HEK293T (cell line): Measurements from ENCODE around the gene RPS13.

Experiments
- BHLHE40 ChIP-seq: fragments of 450-650 bp; IDR thresholded peaks from 2 replicates; pipeline ENCODE4 v1.6.1; 2016; ENCODE audit warnings: mild to moderate bottlenecking, moderate library complexity, borderline replicate concordance
- ELF4 ChIP-seq: fragments of 450-650 bp; IDR thresholded peaks from 2 replicates; pipeline ENCODE4 v1.6.1; 2017; ENCODE audit warnings: antibody characterized with exemption
- FOXA1 ChIP-seq: fragments of 450-650 bp; IDR thresholded peaks from 2 replicates; pipeline ENCODE4 v1.6.1; 2016; ENCODE audit warnings: mild to moderate bottlenecking
- FOXK2 ChIP-seq: fragments of 450-650 bp; IDR thresholded peaks from 2 replicates; pipeline ENCODE4 v1.6.1; 2016; ENCODE audit warnings: mild to moderate bottlenecking
- FOXM1 ChIP-seq: fragments of 450-650 bp; IDR thresholded peaks from 2 replicates; pipeline ENCODE4 v1.6.1; 2017; ENCODE audit warnings: mild to moderate bottlenecking, borderline replicate concordance
- HDGF ChIP-seq: fragments of 450-650 bp; IDR thresholded peaks from 2 replicates; pipeline ENCODE4 v1.6.1; 2017; ENCODE audit warnings: antibody characterized with exemption, borderline replicate concordance
- L3MBTL2 ChIP-seq: fragments of 450-650 bp; conservative IDR thresholded peaks from 2 replicates; pipeline ENCODE4 v1.6.1; 2016; ENCODE audit warnings: mild to moderate bottlenecking
- LEF1 ChIP-seq: fragments of 450-650 bp; IDR thresholded peaks from 2 replicates; pipeline ENCODE4 v1.6.1; 2017; ENCODE audit warnings: mild to moderate bottlenecking, borderline replicate concordance
- NFRKB ChIP-seq: fragments of 450-650 bp; IDR thresholded peaks from 2 replicates; pipeline ENCODE4 v1.6.1; 2016; ENCODE audit warnings: mild to moderate bottlenecking, moderate library complexity
- PKNOX1 ChIP-seq: fragments of 450-650 bp; IDR thresholded peaks from 2 replicates; pipeline ENCODE4 v1.6.1; 2016
- SP1 ChIP-seq: fragments of 450-650 bp; IDR thresholded peaks from 2 replicates; pipeline ENCODE4 v1.6.1; 2017
- SUZ12 ChIP-seq: fragments of 450-650 bp; IDR thresholded peaks from 2 replicates; pipeline ENCODE4 v1.6.1; 2016; ENCODE audit warnings: mild to moderate bottlenecking
- TARDBP ChIP-seq: fragments of 450-650 bp; IDR thresholded peaks from 2 replicates; pipeline ENCODE4 v1.6.1; 2016
- ZNF384 ChIP-seq: fragments of 450-650 bp; IDR thresholded peaks from 2 replicates; pipeline ENCODE4 v1.6.1; 2016

- TF ChIP-seq SP1 = no peak
- no peak for TF ChIP-seq FOXK2
- no peak for TF ChIP-seq LEF1
- TF ChIP-seq HDGF = no peak
- TF ChIP-seq NFRKB = no peak
- no peak for TF ChIP-seq BHLHE40
- TF ChIP-seq FOXA1 = no peak
- no peak for TF ChIP-seq SUZ12
- no peak for TF ChIP-seq L3MBTL2
- no peak for TF ChIP-seq FOXM1
- TF ChIP-seq TARDBP = no peak
- no peak for TF ChIP-seq PKNOX1
- TF ChIP-seq ELF4 = no peak
- no peak for TF ChIP-seq ZNF384
These were observed 38.6 kb upstream of the RPS13 start for GRCh38 chr11:17116117-17116516.
